GM10248 (cell line): ENCODE data around the gene ARHGEF16.

Experiments used
- CTCF ChIA-PET: fragments of 300-600 bp; sonication (Branson Sonifier 250); formaldehyde crosslinking; extraction: SDS; loops from one replicate; lab custom pipeline; 2021; ENCODE audit warnings: antibody characterized with exemption; lab: Yijun Ruan, JAX
- POLR2A ChIA-PET: fragments of 350-650 bp; sonication (Branson Sonifier 250); formaldehyde crosslinking; extraction: SDS; loops from one replicate; lab custom pipeline; 2020; ENCODE audit warnings: antibody characterized with exemption; lab: Yijun Ruan, JAX
- DNase-seq: peaks from one replicate; pipeline ENCODE4 v3.0.0; 2012; ENCODE audit errors: extremely low spot score
- TF ChIP-seq, protein P1 (sequence below): IDR thresholded peaks from 2 replicates; pipeline ENCODE4 v1.5.1; 2012; ENCODE audit warnings: mild to moderate bottlenecking, low read depth; ENCODE audit errors: extremely low read depth, missing control alignments, control extremely low read depth

Gene ARHGEF16

DNA sequence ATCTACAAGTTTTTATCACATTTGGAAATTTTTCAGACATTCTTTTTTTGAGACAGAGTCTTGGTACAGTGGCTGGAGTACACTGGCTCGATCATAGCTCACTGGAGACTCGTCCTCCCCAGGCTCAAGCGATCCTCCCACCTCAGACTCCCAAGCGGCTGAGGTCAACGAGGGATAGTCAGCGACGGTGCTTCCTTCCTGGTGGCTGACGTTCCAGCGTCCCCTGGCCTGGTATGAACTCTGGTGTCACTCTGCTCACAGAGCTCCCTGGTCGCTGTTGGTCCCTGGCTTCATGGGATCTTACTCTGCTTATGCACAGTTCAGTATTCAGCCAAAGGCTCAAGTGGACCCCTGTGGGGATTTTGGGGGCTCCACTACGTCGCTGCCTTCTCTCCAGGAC is 3.5 kb upstream of the ARHGEF16 start:
- POLR2A ChIA-PET, result no interaction called here
- TF ChIP-seq, protein P1, sequence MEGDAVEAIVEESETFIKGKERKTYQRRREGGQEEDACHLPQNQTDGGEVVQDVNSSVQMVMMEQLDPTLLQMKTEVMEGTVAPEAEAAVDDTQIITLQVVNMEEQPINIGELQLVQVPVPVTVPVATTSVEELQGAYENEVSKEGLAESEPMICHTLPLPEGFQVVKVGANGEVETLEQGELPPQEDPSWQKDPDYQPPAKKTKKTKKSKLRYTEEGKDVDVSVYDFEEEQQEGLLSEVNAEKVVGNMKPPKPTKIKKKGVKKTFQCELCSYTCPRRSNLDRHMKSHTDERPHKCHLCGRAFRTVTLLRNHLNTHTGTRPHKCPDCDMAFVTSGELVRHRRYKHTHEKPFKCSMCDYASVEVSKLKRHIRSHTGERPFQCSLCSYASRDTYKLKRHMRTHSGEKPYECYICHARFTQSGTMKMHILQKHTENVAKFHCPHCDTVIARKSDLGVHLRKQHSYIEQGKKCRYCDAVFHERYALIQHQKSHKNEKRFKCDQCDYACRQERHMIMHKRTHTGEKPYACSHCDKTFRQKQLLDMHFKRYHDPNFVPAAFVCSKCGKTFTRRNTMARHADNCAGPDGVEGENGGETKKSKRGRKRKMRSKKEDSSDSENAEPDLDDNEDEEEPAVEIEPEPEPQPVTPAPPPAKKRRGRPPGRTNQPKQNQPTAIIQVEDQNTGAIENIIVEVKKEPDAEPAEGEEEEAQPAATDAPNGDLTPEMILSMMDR, result no peak
- CTCF ChIA-PET, result no interaction called here
- no peak for DNase-seq

DNA sequence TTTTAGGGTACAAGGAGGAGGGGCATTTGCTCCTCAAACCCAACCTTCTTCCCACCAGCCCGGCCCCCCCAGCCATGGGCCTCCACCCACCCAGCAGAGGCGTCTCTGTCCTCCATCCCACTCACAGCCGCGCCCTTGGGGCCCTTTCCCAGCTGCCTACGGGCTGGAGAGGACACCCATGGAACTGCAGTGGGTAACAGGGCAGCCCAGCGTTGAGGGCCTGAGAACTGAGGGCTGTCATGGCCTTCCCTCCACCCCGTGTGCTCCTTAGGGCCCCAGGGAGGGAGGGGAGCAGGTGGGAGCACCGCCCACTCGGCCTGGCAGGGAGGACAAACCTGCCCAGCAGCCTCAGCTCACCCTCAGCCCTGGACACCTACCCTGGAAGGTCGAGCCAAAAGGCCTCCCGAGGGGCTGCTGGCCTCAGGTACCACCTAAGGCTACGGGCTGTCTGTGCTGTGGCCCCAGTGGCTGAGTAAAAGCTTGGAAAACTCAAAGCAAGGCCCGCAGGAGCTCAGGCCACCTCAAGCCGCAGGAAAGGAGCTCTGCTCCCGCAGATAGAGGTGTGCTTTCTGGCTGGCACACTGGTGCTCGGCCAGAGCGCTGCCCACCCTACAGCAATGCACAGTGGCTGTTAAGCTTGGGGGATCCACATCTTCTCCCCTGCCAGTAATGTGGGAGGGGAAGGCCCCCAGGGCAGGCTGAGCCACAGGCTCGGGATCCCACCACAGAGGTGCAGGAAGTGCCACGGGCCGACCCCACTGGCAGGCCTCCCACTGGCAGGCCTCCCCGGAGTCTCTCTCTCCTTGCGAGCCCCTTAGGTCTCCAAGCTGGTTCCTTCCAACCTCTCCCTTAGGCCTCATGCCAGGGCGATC is 2.2 kb upstream of the ARHGEF16 start:
- ChIA-PET POLR2A (no interaction called here), CTCF (interaction anchor here (0.6 to 2.6 kb wide), 28 partner anchors 7 to 349 kb away, joined by 3 to 41 read pairs (median 4); no protein-coding TSS in a partner anchor)
- no peak for DNase-seq
- TF ChIP-seq, protein P1, result no peak

DNA sequence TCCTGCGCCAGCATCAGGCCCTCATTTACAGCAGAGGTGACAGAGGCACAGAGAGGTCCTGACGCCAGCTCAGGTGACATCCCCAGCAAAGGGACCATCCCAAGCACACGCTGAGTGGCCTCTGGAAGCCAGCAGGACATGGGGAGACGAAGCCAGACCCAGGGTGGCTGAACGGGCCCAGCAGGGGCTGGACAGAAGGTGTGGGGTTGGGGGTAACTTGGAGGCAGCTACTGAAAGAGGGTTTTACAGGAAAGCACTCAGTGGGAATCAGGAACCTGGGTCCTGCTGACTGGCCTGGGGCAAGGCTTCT is 1.6 kb upstream of the ARHGEF16 start:
- CTCF ChIA-PET, result interaction anchor here (0.6 to 2.6 kb wide), 29 partner anchors 8 to 349 kb away, joined by 3 to 41 read pairs (median 4); no protein-coding TSS in a partner anchor
- TF ChIP-seq, protein P1, result no peak
- DNase-seq, result no peak
- POLR2A ChIA-PET, result no interaction called here

DNA sequence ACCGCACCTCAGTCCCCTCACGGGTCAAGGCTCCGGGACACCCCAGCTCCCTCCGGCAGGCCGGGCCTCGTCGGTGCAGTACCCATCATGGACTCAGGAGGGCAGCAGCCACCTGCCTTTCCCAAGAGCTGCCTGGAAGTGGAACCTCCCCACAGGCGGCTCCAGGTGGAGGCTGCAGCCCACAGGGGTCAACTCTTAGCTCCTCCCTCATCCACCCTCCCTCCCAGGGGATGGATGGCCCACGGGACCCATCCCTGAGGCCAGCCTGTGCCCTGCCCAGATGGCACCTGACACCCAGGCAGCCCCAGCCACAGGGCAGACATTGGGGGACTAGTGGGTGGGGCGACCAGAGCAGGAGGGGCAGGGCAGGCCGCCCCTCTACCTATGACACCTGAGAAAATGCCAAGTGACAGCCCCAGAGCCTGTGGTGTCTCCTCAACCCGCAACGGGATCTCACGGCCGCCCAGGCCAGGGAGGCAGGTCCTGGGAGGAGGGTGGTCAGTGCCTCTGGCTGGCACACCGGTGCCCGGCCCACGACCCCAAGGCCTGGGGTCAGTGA is 1.2 kb upstream of the ARHGEF16 start:
- ChIA-PET POLR2A (interaction anchor here (0.6 kb wide), 1 partner anchor 169 kb away, joined by 3 read pairs; no protein-coding TSS in a partner anchor), CTCF (interaction anchor here (0.6 to 2.6 kb wide), 29 partner anchors 8 to 348 kb away, joined by 3 to 41 read pairs (median 4); no protein-coding TSS in a partner anchor)
- TF ChIP-seq, protein P1, result peak; percentile 92
- peak; percentile 90 for DNase-seq

DNA sequence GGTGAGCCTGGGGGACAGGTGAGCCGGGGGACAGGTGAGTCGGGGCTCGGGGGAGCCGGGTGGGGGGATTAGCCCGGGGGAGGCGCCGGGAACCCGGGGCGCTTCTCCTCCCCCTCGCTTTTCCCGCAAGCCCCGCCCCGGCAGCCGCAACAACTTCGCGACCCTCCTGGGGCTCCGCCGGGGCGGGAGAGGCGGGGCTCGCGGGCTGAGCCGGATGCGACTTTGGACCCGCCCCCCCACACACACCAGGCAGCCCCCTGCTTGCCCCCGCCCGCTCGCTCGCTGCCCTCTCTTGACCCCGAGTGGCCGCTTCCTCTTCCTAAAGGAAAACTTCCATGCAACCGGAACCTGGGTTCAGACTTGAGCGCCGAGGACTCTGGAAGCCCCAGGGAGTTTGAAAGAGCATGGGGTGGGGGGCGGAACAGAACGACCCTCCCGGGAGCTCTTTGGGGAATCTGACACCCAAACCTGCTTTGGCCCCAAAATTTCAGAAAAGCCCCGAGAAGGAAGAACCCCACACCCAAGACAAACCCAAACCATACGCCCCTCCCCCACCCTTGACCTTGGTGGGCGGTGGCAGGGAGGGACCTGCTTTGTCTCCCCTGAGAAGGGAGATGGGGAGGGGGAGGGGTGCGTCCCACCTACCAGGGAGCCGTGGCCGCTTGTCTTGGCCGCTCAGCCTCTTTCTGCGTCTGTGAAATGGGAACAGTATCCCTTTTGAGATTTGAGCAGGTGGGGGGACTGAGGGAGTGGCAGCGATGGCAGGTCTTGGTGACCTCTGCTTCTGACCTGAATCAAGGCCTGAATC is 550 bp downstream of the ARHGEF16 start:
- TF ChIP-seq, protein P1, result no peak
- CTCF ChIA-PET, result no interaction called here
- DNase-seq, result no peak
- POLR2A ChIA-PET, result no interaction called here
